NCI-H1436 (cell line): ENCODE results near the gene TIGD4.

Experiments used
- DNase-seq: peaks from one replicate; lab custom pipeline; 2025; lab: John Stamatoyannopoulos, UW

The TIGD4 gene

GRCh38 chr4:152779513-152780266 lies at the start of gene TIGD4, which contains the start of gene ARFIP1:
Gene TIGD4 (minus strand): TSS chr4:152779730. CDS start chr4:152771004, 8,726 bp downstream.
Gene ARFIP1 (plus strand): TSS chr4:152779954. CDS start chr4:152829634, 49,680 bp downstream.
- DNase-seq = peak; percentile 92

GRCh38 chr4:152828122-152828521 lies 48.6 kb upstream of the TIGD4 start:
- no peak for DNase-seq

GRCh38 chr4:152825336-152825735 lies 45.8 kb upstream of the TIGD4 start:
- no peak for DNase-seq

GRCh38 chr4:152824561-152824960 lies 45.0 kb upstream of the TIGD4 start:
- no peak for DNase-seq

GRCh38 chr4:152822323-152822722 lies 42.8 kb upstream of the TIGD4 start:
- no peak for DNase-seq

- no peak for DNase-seq
Observed at GRCh38 chr4:152820073-152820472, 40.5 kb upstream of the TIGD4 start.

GRCh38 chr4:152819026-152819645 lies 39.6 kb upstream of the TIGD4 start:
- no peak for DNase-seq

GRCh38 chr4:152817331-152817730 lies 37.8 kb upstream of the TIGD4 start:
- no peak for DNase-seq

- no peak for DNase-seq
Observed at GRCh38 chr4:152815078-152815477, 35.5 kb upstream of the TIGD4 start.

- no peak for DNase-seq
Observed at GRCh38 chr4:152810715-152811287, 31.3 kb upstream of the TIGD4 start.

- DNase-seq = no peak
Observed at GRCh38 chr4:152808670-152809069, 29.1 kb upstream of the TIGD4 start.

- no peak for DNase-seq
Observed at GRCh38 chr4:152807294-152807829, 27.8 kb upstream of the TIGD4 start.

GRCh38 chr4:152806501-152807125 lies 27.1 kb upstream of the TIGD4 start:
- no peak for DNase-seq

- no peak for DNase-seq
Observed at GRCh38 chr4:152805818-152806217, 26.3 kb upstream of the TIGD4 start.

- no peak for DNase-seq
Observed at GRCh38 chr4:152805071-152805650, 25.6 kb upstream of the TIGD4 start.

GRCh38 chr4:152803541-152803940 lies 24.0 kb upstream of the TIGD4 start:
- no peak for DNase-seq

- no peak for DNase-seq
Observed at GRCh38 chr4:152795891-152796290, 16.4 kb upstream of the TIGD4 start.

GRCh38 chr4:152786627-152787026 lies 7.1 kb upstream of the TIGD4 start:
- no peak for DNase-seq

- DNase-seq = no peak
Observed at GRCh38 chr4:152785639-152786615, 6.4 kb upstream of the TIGD4 start.

GRCh38 chr4:152784490-152785350 lies 5.2 kb upstream of the TIGD4 start:
- DNase-seq = peak; percentile 5
